ENCODE results near the gene GPR37L1. TPM values are rescaled to one million over a fixed set of nuclear protein-coding genes. Genes with fewer than 3 reads are reported as not detected.

GPR37L1 gene
- total and polyA plus RNA-seq, 10 of the 15 experiments (the other 5 are each of a cell fraction or from before 2014, with no cell fraction given): under 0.01 to 0.08 (median 0.02) TPM; not detected in 5

GRCh38 chr1:202086579-202087350, 36.0 kb upstream of the GPR37L1 start (continued):
- no peak for TF ChIP-seq ZBTB33 (IDR thresholded peaks at IDR 0.05)
- TF ChIP-seq MEF2A (IDR thresholded peaks at IDR 0.05; ENCODE audit: insufficient read depth, low read depth, low read length): no peak
- no peak for TF ChIP-seq CBX5 (IDR thresholded peaks at IDR 0.05; ENCODE audit: low read depth)
- TF ChIP-seq TCF12 (IDR thresholded peaks at IDR 0.05; ENCODE audit: low read depth, low read length): no peak
- no peak for TF ChIP-seq SMAD1 (IDR thresholded peaks at IDR 0.05; ENCODE audit: low read depth, partially characterized antibody)

- ChIA-PET CTCF (no interaction called here), SMC1A (ENCODE audit: uncharacterized antibody, unreplicated experiment) (interaction anchor here (1.0 to 1.6 kb wide), 2 partner anchors 77 to 78 kb away, joined by 3 to 4 read pairs; partner anchors contain the start of gene ELF3), POLR2A (no interaction called here), RAD21 (ENCODE audit: unreplicated experiment) (interaction anchor here (0.9 kb wide), 1 partner anchor 78 kb away, joined by 3 read pairs; the partner anchor contains the start of gene ELF3)
- FAIRE-seq (no peak), DNase-seq (ENCODE audit: low read depth, low spot score) (no peak), ATAC-seq (no peak)
- in situ Hi-C loops (cut with MboI): no loop called here
- Histone ChIP-seq H3K4me3 (no peak overlapping the region), H3K4me1 (ENCODE audit: control insufficient read depth, insufficient read depth, low read length) (no peaks in the 10 kb centered on the region), H3K9ac (ENCODE audit: control insufficient read depth, insufficient read depth, low read length) (no peak overlapping the region), H3K36me3 (ENCODE audit: control insufficient read depth in 2 of 2, insufficient read depth in 2 of 2, low read length in 1 of 2) (no peaks in the 10 kb centered on the region), H2AFZ (ENCODE audit: control insufficient read depth, low read depth, low read length) (no peak overlapping the region), H4K20me1 (ENCODE audit: control insufficient read depth, insufficient read depth) (no peaks in the 10 kb centered on the region), H3K4me2 (ENCODE audit: control insufficient read depth, insufficient read depth) (no peak overlapping the region), H3K79me2 (ENCODE audit: control insufficient read depth, insufficient read depth, low read length) (no peaks in the 10 kb centered on the region), H3K9me3 (replicated peaks; ENCODE audit: control insufficient read depth, insufficient read depth, low read length) (no peaks in the 10 kb centered on the region), H3K27me3 (replicated peaks in 1 of 2; ENCODE audit: control insufficient read depth in 2 of 2, insufficient read depth in 2 of 2, low read length in 1 of 2) (peaks cover 0 to 1% of the 10 kb centered on the region in 2 experiments; a peak in 3 of 4 replicates), H3K27ac (ENCODE audit: control insufficient read depth, insufficient read depth) (no peak overlapping the region)
- 8% methylated on average over 3 of the region's 3 CpGs for WGBS (ENCODE audit: insufficient coverage, insufficient replicate concordance, low lambda C conversion rate, missing lambda C conversion rate)
- intact Hi-C loops (cut with micrococcal nuclease; ENCODE audit: unreplicated experiment): no loop called here
- BruUV-seq (replicated peaks): no TSS peak
- TF ChIP-seq, protein P1, sequence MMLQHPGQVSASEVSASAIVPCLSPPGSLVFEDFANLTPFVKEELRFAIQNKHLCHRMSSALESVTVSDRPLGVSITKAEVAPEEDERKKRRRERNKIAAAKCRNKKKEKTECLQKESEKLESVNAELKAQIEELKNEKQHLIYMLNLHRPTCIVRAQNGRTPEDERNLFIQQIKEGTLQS (IDR thresholded peaks at IDR 0.05; ENCODE audit: borderline replicate concordance, extremely low read depth, low read depth, low read length): no peak
- TF ChIP-seq USF1 (IDR thresholded peaks at IDR 0.05; ENCODE audit: borderline replicate concordance, extremely low read length, insufficient read depth, low read depth, low read length) (no peak), NFXL1 (IDR thresholded peaks at IDR 0.05; ENCODE audit: borderline replicate concordance) (no peak), WRNIP1 (IDR thresholded peaks at IDR 0.05; ENCODE audit: borderline replicate concordance, low read depth, low read length) (no peak), TCF12 (IDR thresholded peaks at IDR 0.05; ENCODE audit: low read depth, low read length) (no peak), TCF3 (IDR thresholded peaks at IDR 0.05; ENCODE audit: borderline replicate concordance, insufficient read depth, low read depth, low read length) (no peak), TAF1 (IDR thresholded peaks at IDR 0.05; ENCODE audit: borderline replicate concordance, low read depth, low read length) (no peak), NFYB (IDR thresholded peaks at IDR 0.05; ENCODE audit: insufficient read depth, low read depth, low read length) (no peak), SRF (IDR thresholded peaks at IDR 0.05; ENCODE audit: low read depth in 2 of 2, low read length in 2 of 2) (no peak), CEBPB (IDR thresholded peaks at IDR 0.05; ENCODE audit: borderline replicate concordance in 1 of 2, low read depth in 2 of 2, low read length in 2 of 2) (no peak), E4F1 (IDR thresholded peaks at IDR 0.05; ENCODE audit: borderline replicate concordance, partially characterized antibody) (no peak)
These were observed 34.5 kb upstream of the GPR37L1 start for GRCh38 chr1:202088206-202088605.
